Stomach (tissue), 9 donors: ENCODE data around the gene CCDC30. TPM values are rescaled to one million over a fixed set of nuclear protein-coding genes. Genes with fewer than 3 reads are reported as not detected.

Experiments
- DNase-seq, 2 donors: peaks; one replicate each; pipeline versions ENCODE4 v3.0.0 to v3.0.0-alpha.2; 2013 to 2019
- H3K27ac ChIP-seq, 5 donors: fragments of 200-600 bp in 4 of 5; sonication (generic) in 4 of 5; one replicate each; pipeline ENCODE4 v1.5.1; 2013 to 2019; ENCODE audit warnings: mild to moderate bottlenecking in 1 of 5, moderate library complexity in 1 of 5
- H3K27me3 ChIP-seq, 3 donors: fragments of 200-600 bp; sonication (generic); one replicate each; pipeline ENCODE4 v1.5.1; 2017 to 2019; ENCODE audit warnings: mixed run types in 1 of 3
- H3K36me3 ChIP-seq, 4 donors: fragments of 200-600 bp; sonication (generic); 1 replicate in 3 of 4; 2 replicates in 1 of 4; pipeline ENCODE4 v1.5.1; 2016 to 2019
- H3K4me1 ChIP-seq, 4 donors: fragments of 200-600 bp; sonication (generic); one replicate each; pipeline ENCODE4 v1.5.1; 2016 to 2019
- H3K4me3 ChIP-seq, 4 donors: fragments of 200-600 bp; sonication (generic) in 3 of 4; one replicate each; pipeline ENCODE4 v1.5.1; 2016 to 2019; ENCODE audit warnings: mild to moderate bottlenecking in 1 of 4
- H3K9me3 ChIP-seq, 4 donors: fragments of 200-600 bp; sonication (generic); one replicate each; pipeline ENCODE4 v1.5.1; 2016 to 2019
- CTCF ChIP-seq, 7 experiments: fragments of 450-650 bp in 4 of 7; fragments of 200-600 bp in 3 of 7; sonication (generic) in 3 of 7; IDR thresholded peaks; one replicate each; pipeline ENCODE4 v1.5.1; 2016 to 2019; ENCODE audit warnings: antibody characterized with exemption in 7 of 7, control low read depth in 2 of 7, mild to moderate bottlenecking in 1 of 7
- EP300 ChIP-seq: sonication (generic); formaldehyde crosslinking; IDR thresholded peaks from one replicate; pipeline ENCODE4 v1.6.1; 2017; ENCODE audit warnings: antibody characterized with exemption
- POLR2A ChIP-seq, 4 donors: fragments of 450-650 bp; IDR thresholded peaks; one replicate each; pipeline ENCODE4 v1.6.1; 2016; ENCODE audit warnings: antibody characterized with exemption in 4 of 4, control low read depth in 2 of 4, mild to moderate bottlenecking in 1 of 4, moderate library complexity in 1 of 4
- POLR2AphosphoS5 ChIP-seq, 3 donors: sonication (generic); formaldehyde crosslinking; IDR thresholded peaks; one replicate each; pipeline ENCODE4 v1.6.1; 2016; ENCODE audit warnings: antibody characterized with exemption in 3 of 3
- WGBS, 5 donors: extraction: QIAGEN DNeasy Blood & Tissue Kit in 3 of 5; methylation state at CpG; one replicate each; pipeline versions ENCODE4 v1.1.5 to v1.1.7; 2013 to 2018; 5-methylcytosine and 5-hydroxymethylcytosine counted together
- intact Hi-C: fragments of 100-400 bp; cut with DNase I; formaldehyde crosslinking; loops from one replicate; pipeline ENCODE4 v1.15.1; 2023; ENCODE audit warnings: low total_unique reads
- polyA plus RNA-seq, 3 donors: library from polyadenylated mRNA; stranded (reverse); fragments of 200-250 nt; gene quantifications; one replicate each; pipeline ENCODE4 v1.2.3, GENCODE V29; 2013
- total RNA-seq, 5 donors: library from RNA; depleted of rRNA; stranded (reverse); fragments of >200 nt; gene quantifications; one replicate each; pipeline versions ENCODE4 v1.1.0 to v1.2.3, GENCODE V29; 2014 to 2016
- donor health status: healthy with polysubstance abuse.
- donor health status: Bipolar disorder and iron deficiency.
- donor health status: healthy.

The CCDC30 gene
- total and polyA plus RNA-seq, 8 donors = under 0.01 to 2.3 (median 1.0) TPM

GRCh38 chr1:42422737-42423136, 40.3 kb upstream of the CCDC30 start:
- no peaks in the 10 kb centered on the region for H3K9me3 ChIP-seq
- H3K4me3 ChIP-seq = no peak overlapping the region
- no peaks in the 10 kb centered on the region for H3K36me3 ChIP-seq
- peaks cover 7 to 37% (median 14%) of the 10 kb centered on the region in 4 donors for H3K4me1 ChIP-seq
- intact Hi-C loops = no loop called here
- no peak for TF ChIP-seq EP300
- no peak for TF ChIP-seq CTCF (IDR thresholded peaks at IDR 0.05)
- no peak for TF ChIP-seq POLR2A (IDR thresholded peaks at IDR 0.05)
- no peak for TF ChIP-seq POLR2AphosphoS5 (IDR thresholded peaks at IDR 0.05)
- peak overlapping the region in 1 of 5 donors; percentile 88 for H3K27ac ChIP-seq
- no peaks in the 10 kb centered on the region for H3K27me3 ChIP-seq
- 68 to 84% (median 74%) methylated on average over 9 of the region's 9 CpGs for WGBS, 5 donors
- peak in 1 of 2 donors; percentile 19 for DNase-seq

DNA sequence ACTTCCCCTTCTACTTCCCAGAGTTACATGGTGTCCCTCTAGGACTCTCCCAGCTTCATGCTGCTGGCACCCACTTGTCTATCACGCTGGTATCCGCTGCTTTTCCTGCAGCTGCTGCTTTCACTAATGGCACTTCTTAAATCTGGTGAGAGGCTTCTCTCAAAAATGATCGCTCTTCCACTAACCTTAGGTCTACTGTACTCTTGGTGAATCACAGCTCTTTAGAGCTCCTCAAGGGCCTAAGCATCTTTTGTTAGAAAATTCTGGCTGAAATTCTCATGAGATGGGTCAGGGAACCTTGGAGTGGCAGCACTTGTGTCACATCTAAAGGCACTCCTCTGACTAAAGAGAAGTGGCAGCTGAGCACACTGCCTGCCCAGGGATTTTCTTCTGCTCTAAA, 39.4 kb upstream of the CCDC30 start:
- WGBS, 5 donors = 80 to 94% (median 91%) methylated on average over 3 of the region's 3 CpGs

DNA sequence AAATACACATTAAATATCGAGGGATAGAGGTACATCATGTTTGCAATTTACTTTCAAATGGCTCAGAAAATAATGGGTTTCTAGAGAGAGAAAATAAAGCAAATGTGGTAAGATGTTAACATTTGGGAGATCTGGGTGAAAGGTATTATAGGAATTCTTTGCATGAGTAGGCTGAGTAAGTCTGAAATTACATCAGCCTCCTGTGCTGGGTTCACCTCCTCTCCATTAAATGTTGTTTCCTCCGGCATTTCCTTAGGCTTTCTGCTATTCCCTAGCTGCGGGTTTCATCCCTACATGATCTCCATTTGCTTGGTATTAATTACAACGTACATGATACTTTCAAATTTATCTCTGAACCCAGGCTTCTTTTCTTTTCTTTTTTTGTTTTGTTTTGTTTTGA, 38.9 kb upstream of the CCDC30 start:
- H3K4me3 ChIP-seq = no peak overlapping the region
- no peaks in the 10 kb centered on the region for H3K36me3 ChIP-seq
- DNase-seq = no peak
- intact Hi-C loops = no loop called here
- no peak for TF ChIP-seq POLR2AphosphoS5 (IDR thresholded peaks at IDR 0.05)
- TF ChIP-seq EP300 = no peak
- no peak for TF ChIP-seq POLR2A (IDR thresholded peaks at IDR 0.05)
- no peak for TF ChIP-seq CTCF (IDR thresholded peaks at IDR 0.05)
- WGBS, 5 donors = 87 to 93% (median 90%) methylated on average over 4 of the region's 4 CpGs
- H3K4me1 ChIP-seq = peaks cover 7 to 35% (median 14%) of the 10 kb centered on the region in 4 donors
- no peaks in the 10 kb centered on the region for H3K9me3 ChIP-seq
- H3K27ac ChIP-seq = no peak overlapping the region
- no peaks in the 10 kb centered on the region for H3K27me3 ChIP-seq

More for the DNA sequence above, 39.4 kb upstream of the CCDC30 start:
- Histone ChIP-seq H3K36me3 (no peaks in the 10 kb centered on the region), H3K4me1 (peaks cover 7 to 37% (median 14%) of the 10 kb centered on the region in 4 donors), H3K4me3 (no peak overlapping the region), H3K27ac (no peak overlapping the region), H3K27me3 (no peaks in the 10 kb centered on the region), H3K9me3 (no peaks in the 10 kb centered on the region)
- intact Hi-C loops = no loop called here
- no peak for TF ChIP-seq POLR2AphosphoS5 (IDR thresholded peaks at IDR 0.05)
- no peak for DNase-seq

- TF ChIP-seq POLR2AphosphoS5 (IDR thresholded peaks at IDR 0.05) (no peak), EP300 (no peak)
- intact Hi-C loops = no loop called here
These were observed 35.8 kb upstream of the CCDC30 start for GRCh38 chr1:42427240-42427639.

DNA sequence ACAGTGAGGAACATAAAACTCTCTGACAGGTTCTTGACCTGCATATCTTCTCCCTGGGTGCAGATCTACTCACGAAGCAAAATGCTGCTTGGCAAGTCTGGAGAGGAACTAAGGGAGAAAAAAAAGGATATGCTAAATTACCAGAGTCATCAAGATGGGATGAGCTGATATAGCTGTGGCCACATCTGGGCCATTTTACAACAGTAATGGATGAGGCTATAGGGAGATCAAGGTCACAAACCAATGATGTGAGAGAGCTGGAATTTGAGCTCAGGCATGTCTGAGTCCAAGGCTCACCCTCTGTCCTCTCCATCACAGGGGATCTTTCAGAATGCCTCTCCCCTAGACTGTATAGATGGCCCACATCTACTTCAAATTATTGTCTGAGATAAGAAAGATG, 33.5 kb upstream of the CCDC30 start:
- H3K9me3 ChIP-seq = no peaks in the 10 kb centered on the region
- no peaks in the 10 kb centered on the region for H3K36me3 ChIP-seq
- WGBS, 5 donors = 76 to 91% (median 83%) methylated on average over 1 of the region's 1 CpG
- no peaks in the 10 kb centered on the region for H3K27me3 ChIP-seq
- no peak overlapping the region for H3K27ac ChIP-seq
- H3K4me3 ChIP-seq = no peak overlapping the region
- no peak for DNase-seq
- no peak for TF ChIP-seq EP300
- no peak for TF ChIP-seq POLR2A (IDR thresholded peaks at IDR 0.05)
- no peak for TF ChIP-seq POLR2AphosphoS5 (IDR thresholded peaks at IDR 0.05)
- no peak for TF ChIP-seq CTCF (IDR thresholded peaks at IDR 0.05)
- intact Hi-C loops = no loop called here
- no peaks in the 10 kb centered on the region for H3K4me1 ChIP-seq

More at GRCh38 chr1:42427240-42427639, 35.8 kb upstream of the CCDC30 start:
- Histone ChIP-seq H3K9me3 (no peaks in the 10 kb centered on the region), H3K4me3 (no peak overlapping the region), H3K27ac (no peak overlapping the region), H3K36me3 (no peaks in the 10 kb centered on the region), H3K27me3 (no peaks in the 10 kb centered on the region), H3K4me1 (peaks cover 0 to 7% (median 0%) of the 10 kb centered on the region in 4 donors)
- DNase-seq = no peak
- 78 to 92% (median 81%) methylated on average over 4 of the region's 4 CpGs for WGBS, 5 donors
